Esophagus muscularis mucosa (tissue), 4 donors: ENCODE data around the gene EDEM3.

ENCODE experiments used
- EP300 ChIP-seq: sonication (generic); formaldehyde crosslinking; IDR thresholded peaks from one replicate; pipeline ENCODE4 v1.6.1; 2017; ENCODE audit warnings: antibody characterized with exemption
- POLR2A ChIP-seq: fragments of 450-650 bp; IDR thresholded peaks from one replicate; pipeline ENCODE4 v1.6.1; 2017; ENCODE audit warnings: antibody characterized with exemption, moderate library complexity, mild to moderate bottlenecking, low read depth
- POLR2AphosphoS5 ChIP-seq, 2 donors: sonication (generic); formaldehyde crosslinking; IDR thresholded peaks; one replicate each; pipeline ENCODE4 v1.6.1; 2017; ENCODE audit warnings: antibody characterized with exemption in 2 of 2
- TF ChIP-seq, protein P1 (sequence below), 3 experiments: fragments of 200-600 bp in 2 of 3; fragments of 450-650 bp in 1 of 3; sonication (generic) in 2 of 3; IDR thresholded peaks; one replicate each; pipeline ENCODE4 v1.5.1; 2017 to 2019; ENCODE audit warnings: antibody characterized with exemption in 3 of 3, mild to moderate bottlenecking in 2 of 3, moderate library complexity in 1 of 3

DNA sequence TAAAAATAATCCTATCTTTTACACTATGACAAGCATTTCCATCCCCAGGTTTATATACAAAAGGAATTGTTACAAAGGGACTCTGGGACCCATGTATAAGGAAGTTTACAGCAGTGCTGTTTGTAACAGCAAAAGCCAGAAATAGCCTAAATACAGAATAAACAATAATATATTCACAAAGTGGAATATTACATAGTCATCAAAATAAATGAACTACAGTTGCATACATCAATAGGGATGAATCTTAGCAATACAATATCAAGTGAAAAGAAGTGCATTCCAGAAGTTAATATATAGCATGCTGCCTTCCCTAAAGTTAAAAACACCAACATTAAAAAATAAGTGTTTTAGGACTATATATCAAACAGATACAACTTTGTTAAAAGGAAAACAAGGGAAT lies 77.3 kb downstream of the EDEM3 start:
- TF ChIP-seq POLR2A (no peak), EP300 (no peak), POLR2AphosphoS5 (IDR thresholded peaks at IDR 0.05) (no peak)
- TF ChIP-seq, protein P1, sequence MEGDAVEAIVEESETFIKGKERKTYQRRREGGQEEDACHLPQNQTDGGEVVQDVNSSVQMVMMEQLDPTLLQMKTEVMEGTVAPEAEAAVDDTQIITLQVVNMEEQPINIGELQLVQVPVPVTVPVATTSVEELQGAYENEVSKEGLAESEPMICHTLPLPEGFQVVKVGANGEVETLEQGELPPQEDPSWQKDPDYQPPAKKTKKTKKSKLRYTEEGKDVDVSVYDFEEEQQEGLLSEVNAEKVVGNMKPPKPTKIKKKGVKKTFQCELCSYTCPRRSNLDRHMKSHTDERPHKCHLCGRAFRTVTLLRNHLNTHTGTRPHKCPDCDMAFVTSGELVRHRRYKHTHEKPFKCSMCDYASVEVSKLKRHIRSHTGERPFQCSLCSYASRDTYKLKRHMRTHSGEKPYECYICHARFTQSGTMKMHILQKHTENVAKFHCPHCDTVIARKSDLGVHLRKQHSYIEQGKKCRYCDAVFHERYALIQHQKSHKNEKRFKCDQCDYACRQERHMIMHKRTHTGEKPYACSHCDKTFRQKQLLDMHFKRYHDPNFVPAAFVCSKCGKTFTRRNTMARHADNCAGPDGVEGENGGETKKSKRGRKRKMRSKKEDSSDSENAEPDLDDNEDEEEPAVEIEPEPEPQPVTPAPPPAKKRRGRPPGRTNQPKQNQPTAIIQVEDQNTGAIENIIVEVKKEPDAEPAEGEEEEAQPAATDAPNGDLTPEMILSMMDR (IDR thresholded peaks at IDR 0.05), result no peak
